Measurements from ENCODE around the gene TRIM22. TPM values are rescaled to one million over a fixed set of nuclear protein-coding genes. Genes with fewer than 3 reads are reported as not detected.

Gene TRIM22
- polyA plus RNA-seq, 1 donor from 2014 or later: 4.3 TPM

- Histone ChIP-seq H3K27me3 (ENCODE audit: insufficient read depth, low read depth, low read length) (no peaks in the 10 kb centered on the region), H2AFZ (ENCODE audit: low read depth, low read length) (no peak overlapping the region), H3K4me3 (ENCODE audit: low read length) (no peak overlapping the region), H3K9ac (ENCODE audit: low read length) (no peak overlapping the region), H3F3A (ENCODE audit: insufficient read depth, low read length, poor library complexity, severe bottlenecking) (no peaks in the 10 kb centered on the region), H3K9me3 (ENCODE audit: low read length) (no peaks in the 10 kb centered on the region), H3K79me2 (replicated peaks; ENCODE audit: insufficient read depth, low read length) (no peaks in the 10 kb centered on the region), H3K27ac (ENCODE audit: low read length) (no peak overlapping the region), H3K4me2 (ENCODE audit: low read length) (no peak overlapping the region), H3K36me3 (ENCODE audit: insufficient read depth, low read length) (no peaks in the 10 kb centered on the region), H4K20me1 (ENCODE audit: insufficient read depth) (no peaks in the 10 kb centered on the region), H3K9me2 (ENCODE audit: insufficient read depth, low read length) (no peaks in the 10 kb centered on the region)
- no peak for TF ChIP-seq REST (IDR thresholded peaks at IDR 0.05; ENCODE audit: borderline replicate concordance)
- no peak for TF ChIP-seq POLR2AphosphoS5 (IDR thresholded peaks at IDR 0.05)
- TF ChIP-seq RAD21 (conservative IDR thresholded peaks at IDR 0.05): no peak
- TF ChIP-seq MXI1 (conservative IDR thresholded peaks at IDR 0.05; ENCODE audit: poor library complexity, severe bottlenecking): no peak
- TF ChIP-seq EP300 (conservative IDR thresholded peaks at IDR 0.05; ENCODE audit: poor library complexity, severe bottlenecking): no peak
Measured at GRCh38 chr11:5698281-5698680, 8.7 kb downstream of the TRIM22 start.

GRCh38 chr11:5700421-5701054, 10.9 kb downstream of the TRIM22 start:
- Histone ChIP-seq H3K79me2 (replicated peaks; ENCODE audit: insufficient read depth, low read length) (no peaks in the 10 kb centered on the region), H3K4me2 (ENCODE audit: low read length) (no peak overlapping the region), H4K20me1 (ENCODE audit: insufficient read depth) (no peaks in the 10 kb centered on the region), H3K4me3 (ENCODE audit: low read length) (no peak overlapping the region), H3K36me3 (ENCODE audit: insufficient read depth, low read length) (no peaks in the 10 kb centered on the region), H3K9me3 (ENCODE audit: low read length) (no peaks in the 10 kb centered on the region), H2AFZ (ENCODE audit: low read depth, low read length) (no peak overlapping the region), H3K9ac (ENCODE audit: low read length) (no peak overlapping the region), H3K27ac (ENCODE audit: low read length) (no peak overlapping the region), H3K27me3 (ENCODE audit: insufficient read depth, low read depth, low read length) (no peaks in the 10 kb centered on the region), H3F3A (ENCODE audit: insufficient read depth, low read length, poor library complexity, severe bottlenecking) (no peaks in the 10 kb centered on the region), H3K9me2 (ENCODE audit: insufficient read depth, low read length) (no peaks in the 10 kb centered on the region)
- TF ChIP-seq MXI1 (conservative IDR thresholded peaks at IDR 0.05; ENCODE audit: poor library complexity, severe bottlenecking) (no peak), REST (IDR thresholded peaks at IDR 0.05; ENCODE audit: borderline replicate concordance) (no peak), CTCF (IDR thresholded peaks at IDR 0.05; ENCODE audit: poor library complexity, severe bottlenecking) (no peak), SMC3 (conservative IDR thresholded peaks at IDR 0.05; ENCODE audit: poor library complexity) (no peak), RAD21 (conservative IDR thresholded peaks at IDR 0.05) (no peak), TAF1 (IDR thresholded peaks at IDR 0.05; ENCODE audit: low read depth) (no peak), POLR2AphosphoS5 (IDR thresholded peaks at IDR 0.05) (no peak), EZH2 (IDR thresholded peaks at IDR 0.05; ENCODE audit: borderline replicate concordance, insufficient read depth, low read length, poor library complexity, severe bottlenecking) (no peak), EP300 (conservative IDR thresholded peaks at IDR 0.05; ENCODE audit: poor library complexity, severe bottlenecking) (no peak)
